Panc1 (cell line): ENCODE measurements around the gene MAP3K20. TPM values are rescaled to one million over a fixed set of nuclear protein-coding genes. Genes with fewer than 3 reads are reported as not detected.

ENCODE experiments used
- ATAC-seq: fragments of 200-7000 bp; cut with Tn5 transposase; 2 replicates; pipeline ENCODE4 v1.9.1; 2020; ENCODE audit warnings: mild to moderate bottlenecking, moderate library complexity
- Bru-seq: library from RNA; stranded (reverse); fragments of 400-500 nt; gene quantifications from one replicate; lab custom pipeline; 2021; lab: Mats Ljungman, UMichigan
- BruChase-seq, 2 experiments: library from RNA; stranded (reverse); fragments of 400-500 nt; gene quantifications; one replicate each; lab custom pipeline; 2021; lab: Mats Ljungman, UMichigan
- BruUV-seq: library from RNA; stranded (reverse); fragments of 400-500 nt; replicated peaks from 2 replicates; lab custom pipeline; 2021; lab: Mats Ljungman, UMichigan
- CTCF ChIA-PET: fragments of 300-600 bp; sonication (Branson Sonifier 250); formaldehyde crosslinking; loops from one replicate; lab custom pipeline; 2022; ENCODE audit warnings: antibody characterized with exemption; lab: Charles Lee
- POLR2A ChIA-PET: fragments of 300-600 bp; sonication (Branson Sonifier 250); formaldehyde crosslinking; loops from one replicate; lab custom pipeline; 2022; ENCODE audit warnings: antibody characterized with exemption; lab: Charles Lee
- DNase-seq: peaks from one replicate; pipeline ENCODE4 v3.0.0-alpha.2; 2010; ENCODE audit warnings: low read depth, low spot score
- H3K27ac ChIP-seq: 2 replicates; pipeline ENCODE4 v1.5.1; 2011; ENCODE audit warnings: mild to moderate bottlenecking, low read length, inconsistent platforms
- H3K27me3 ChIP-seq: fragments of 200-500 bp; sonication (Bioruptor generic); 2 replicates; pipeline ENCODE4 v1.6.0; 2014; ENCODE audit warnings: low read length, inconsistent platforms; ENCODE audit not compliant: control insufficient read depth, insufficient read depth
- H3K36me3 ChIP-seq: fragments of 200-500 bp; sonication (Bioruptor generic); 2 replicates; pipeline ENCODE4 v1.5.1; 2014; ENCODE audit warnings: inconsistent platforms, mild to moderate bottlenecking, low read length, moderate library complexity; ENCODE audit not compliant: control insufficient read depth, insufficient read depth
- H3K4me1 ChIP-seq: 2 replicates; pipeline ENCODE4 v1.5.1; 2011; ENCODE audit warnings: inconsistent platforms, mild to moderate bottlenecking, low read length, moderate library complexity; ENCODE audit not compliant: control insufficient read depth, insufficient read depth
- H3K4me3 ChIP-seq, 2 experiments: 2 replicates each; pipeline ENCODE4 v1.5.1; 2011 to 2012; ENCODE audit warnings: low read depth in 2 of 2, low read length in 2 of 2, mild to moderate bottlenecking in 2 of 2, inconsistent platforms in 1 of 2, moderate library complexity in 1 of 2
- H3K9me3 ChIP-seq: fragments of 200-500 bp; sonication (Bioruptor generic); 2 replicates; pipeline ENCODE4 v1.5.1; 2014; ENCODE audit warnings: low read depth, mild to moderate bottlenecking, inconsistent platforms, low read length, moderate library complexity; ENCODE audit not compliant: control insufficient read depth, insufficient read depth
- POLR2AphosphoS5 ChIP-seq: IDR thresholded peaks from 2 replicates; pipeline ENCODE4 v1.6.1; 2012; ENCODE audit warnings: mild to moderate bottlenecking, low read depth, low read length, moderate library complexity
- SIN3A ChIP-seq: IDR thresholded peaks from 2 replicates; pipeline ENCODE4 v1.6.1; 2012; ENCODE audit warnings: low read depth, mild to moderate bottlenecking, low read length, moderate library complexity, borderline replicate concordance; ENCODE audit not compliant: insufficient read depth
- TCF7L2 ChIP-seq: IDR thresholded peaks from 2 replicates; pipeline ENCODE4 v1.6.1; 2011; ENCODE audit warnings: mild to moderate bottlenecking, low read depth, low read length, inconsistent platforms
- in situ Hi-C: cut with HindIII; loops from 2 replicates; pipeline ENCODE4 v1.10.0; 2016; ENCODE audit warnings: low sequenced_read_pairs, low pct_unique_long_range_greater_than_20kb
- intact Hi-C: fragments of 100-400 bp; cut with micrococcal nuclease; formaldehyde crosslinking; loops from one replicate; pipeline ENCODE4 v1.10.0; 2022; ENCODE audit not compliant: unreplicated experiment
- long read RNA-seq: library from polyadenylated mRNA; unstranded; transcript quantifications from one replicate; pipeline ENCODE4 v2.0.0, GENCODE V29; 2021; ENCODE audit not compliant: unreplicated experiment
- polyA plus RNA-seq: library from polyadenylated mRNA; unstranded; fragments of >200 nt; gene quantifications from one replicate; pipeline ENCODE4 v1.2.1, GENCODE V29; 2012; ENCODE audit warnings: missing spikeins; ENCODE audit not compliant: insufficient read length
- total RNA-seq: library from RNA; stranded (reverse); gene quantifications from one replicate; pipeline ENCODE4 v1.2.1, GENCODE V29; 2021; ENCODE audit not compliant: unreplicated experiment
- TF ChIP-seq, protein P1 (sequence below): fragments of 450-650 bp; IDR thresholded peaks from 2 replicates; pipeline ENCODE4 v1.5.1; 2017; ENCODE audit warnings: mild to moderate bottlenecking
- TF ChIP-seq, protein P2 (sequence below), 2 experiments: IDR thresholded peaks; 2 replicates each; pipeline ENCODE4 v1.6.1; 2011 to 2012; ENCODE audit warnings: low read depth in 2 of 2, control low read depth in 1 of 2, low read length in 1 of 2, mild to moderate bottlenecking in 1 of 2, moderate library complexity in 1 of 2; ENCODE audit not compliant: insufficient read depth in 1 of 2

The MAP3K20 gene
- total RNA-seq = 121 TPM
- polyA plus RNA-seq = 60.5 TPM
- Bru-seq, nascent RNA = percentile 97 among the genes with signal in this experiment
- BruChase-seq, experiment 1, labeled RNA remaining after a 2-hour chase = percentile 85 among the genes with signal in this experiment
- percentile 91 among the genes with signal in this experiment for BruChase-seq, experiment 2, labeled RNA remaining after a 6-hour chase
- long read RNA-seq, full-length matches to known transcripts = 171 of 302 reads
- long read RNA-seq, partial matches to known transcripts = 44 of 302 reads
- long read RNA-seq, other reads (novel, unspliced or antisense) = 87 of 302 reads

- ATAC-seq = peak; percentile 57
- POLR2A ChIA-PET = interaction anchor here (0.6 kb wide), 1 partner anchor 33 kb away, joined by 3 read pairs; no protein-coding TSS in a partner anchor
These were observed at the start of gene MAP3K20 for GRCh38 chr2:173075781-173076580. TSS of gene MAP3K20 (plus strand) at chr2:173075846. CDS start at chr2:173091032, 15,186 bp downstream.

DNA sequence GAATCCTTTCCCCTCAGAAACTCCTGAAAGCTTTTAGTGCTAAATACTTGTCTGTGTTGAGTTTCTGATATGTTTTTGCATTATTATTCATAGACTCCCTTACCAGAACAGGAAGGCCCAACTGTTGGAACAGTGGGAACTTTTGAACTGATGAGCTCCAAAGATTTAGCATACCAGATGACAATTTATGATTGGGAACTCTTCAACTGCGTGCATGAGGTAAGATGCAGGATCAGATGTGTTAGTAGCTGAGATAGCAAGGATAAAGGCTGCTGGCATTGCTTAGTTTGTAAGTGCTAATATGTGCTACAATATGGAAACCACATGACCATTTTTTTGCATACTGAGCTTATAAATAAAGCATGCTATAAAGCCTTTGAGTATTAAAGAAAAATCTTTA, 49.2 kb upstream of the MAP3K20 start:
- ATAC-seq (no peak), DNase-seq (no peak)
- no peak overlapping the region for H3K4me3 ChIP-seq
- no peaks in the 10 kb centered on the region for H3K27me3 ChIP-seq
- no TSS peak for BruUV-seq
- POLR2A ChIA-PET = no interaction called here
- in situ Hi-C loops (no loop called here), intact Hi-C loops (loop anchor here (2.0 to 5.0 kb wide), 2 partner anchors 54 to 186 kb away; no protein-coding TSS in a partner anchor)
- no peaks in the 10 kb centered on the region for H3K9me3 ChIP-seq
- peak overlapping the region; percentile 96 for H3K27ac ChIP-seq
- TF ChIP-seq, protein P1, sequence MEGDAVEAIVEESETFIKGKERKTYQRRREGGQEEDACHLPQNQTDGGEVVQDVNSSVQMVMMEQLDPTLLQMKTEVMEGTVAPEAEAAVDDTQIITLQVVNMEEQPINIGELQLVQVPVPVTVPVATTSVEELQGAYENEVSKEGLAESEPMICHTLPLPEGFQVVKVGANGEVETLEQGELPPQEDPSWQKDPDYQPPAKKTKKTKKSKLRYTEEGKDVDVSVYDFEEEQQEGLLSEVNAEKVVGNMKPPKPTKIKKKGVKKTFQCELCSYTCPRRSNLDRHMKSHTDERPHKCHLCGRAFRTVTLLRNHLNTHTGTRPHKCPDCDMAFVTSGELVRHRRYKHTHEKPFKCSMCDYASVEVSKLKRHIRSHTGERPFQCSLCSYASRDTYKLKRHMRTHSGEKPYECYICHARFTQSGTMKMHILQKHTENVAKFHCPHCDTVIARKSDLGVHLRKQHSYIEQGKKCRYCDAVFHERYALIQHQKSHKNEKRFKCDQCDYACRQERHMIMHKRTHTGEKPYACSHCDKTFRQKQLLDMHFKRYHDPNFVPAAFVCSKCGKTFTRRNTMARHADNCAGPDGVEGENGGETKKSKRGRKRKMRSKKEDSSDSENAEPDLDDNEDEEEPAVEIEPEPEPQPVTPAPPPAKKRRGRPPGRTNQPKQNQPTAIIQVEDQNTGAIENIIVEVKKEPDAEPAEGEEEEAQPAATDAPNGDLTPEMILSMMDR = no peak
- no peak for TF ChIP-seq SIN3A
- TF ChIP-seq TCF7L2 = no peak
- no peak for TF ChIP-seq POLR2AphosphoS5
- TF ChIP-seq, protein P2, sequence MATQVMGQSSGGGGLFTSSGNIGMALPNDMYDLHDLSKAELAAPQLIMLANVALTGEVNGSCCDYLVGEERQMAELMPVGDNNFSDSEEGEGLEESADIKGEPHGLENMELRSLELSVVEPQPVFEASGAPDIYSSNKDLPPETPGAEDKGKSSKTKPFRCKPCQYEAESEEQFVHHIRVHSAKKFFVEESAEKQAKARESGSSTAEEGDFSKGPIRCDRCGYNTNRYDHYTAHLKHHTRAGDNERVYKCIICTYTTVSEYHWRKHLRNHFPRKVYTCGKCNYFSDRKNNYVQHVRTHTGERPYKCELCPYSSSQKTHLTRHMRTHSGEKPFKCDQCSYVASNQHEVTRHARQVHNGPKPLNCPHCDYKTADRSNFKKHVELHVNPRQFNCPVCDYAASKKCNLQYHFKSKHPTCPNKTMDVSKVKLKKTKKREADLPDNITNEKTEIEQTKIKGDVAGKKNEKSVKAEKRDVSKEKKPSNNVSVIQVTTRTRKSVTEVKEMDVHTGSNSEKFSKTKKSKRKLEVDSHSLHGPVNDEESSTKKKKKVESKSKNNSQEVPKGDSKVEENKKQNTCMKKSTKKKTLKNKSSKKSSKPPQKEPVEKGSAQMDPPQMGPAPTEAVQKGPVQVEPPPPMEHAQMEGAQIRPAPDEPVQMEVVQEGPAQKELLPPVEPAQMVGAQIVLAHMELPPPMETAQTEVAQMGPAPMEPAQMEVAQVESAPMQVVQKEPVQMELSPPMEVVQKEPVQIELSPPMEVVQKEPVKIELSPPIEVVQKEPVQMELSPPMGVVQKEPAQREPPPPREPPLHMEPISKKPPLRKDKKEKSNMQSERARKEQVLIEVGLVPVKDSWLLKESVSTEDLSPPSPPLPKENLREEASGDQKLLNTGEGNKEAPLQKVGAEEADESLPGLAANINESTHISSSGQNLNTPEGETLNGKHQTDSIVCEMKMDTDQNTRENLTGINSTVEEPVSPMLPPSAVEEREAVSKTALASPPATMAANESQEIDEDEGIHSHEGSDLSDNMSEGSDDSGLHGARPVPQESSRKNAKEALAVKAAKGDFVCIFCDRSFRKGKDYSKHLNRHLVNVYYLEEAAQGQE (IDR thresholded peaks at IDR 0.05; ENCODE audit: insufficient read depth in 1 of 2, low read depth in 2 of 2, low read length in 1 of 2) = no peak
- peaks cover 46% of the 10 kb centered on the region for H3K4me1 ChIP-seq
- CTCF ChIA-PET = interaction anchor here (0.6 to 2.5 kb wide), 8 partner anchors 24 to 328 kb away, joined by 3 to 9 read pairs (median 5); partner anchors contain the start of gene CDCA7
- H3K36me3 ChIP-seq = no peaks in the 10 kb centered on the region

More at GRCh38 chr2:173075781-173076580, at the start of gene MAP3K20:
- CTCF ChIA-PET = interaction anchor here (0.6 kb wide), 1 partner anchor 8 kb away, joined by 4 read pairs; no protein-coding TSS in a partner anchor
- in situ Hi-C loops = no loop called here
- Histone ChIP-seq H3K9me3 (no peaks in the 10 kb centered on the region), H3K36me3 (peaks cover 2% of the 10 kb centered on the region; the same call in 1 of the 2 replicates), H3K27me3 (no peaks in the 10 kb centered on the region), H3K4me1 (peaks cover 58% of the 10 kb centered on the region), H3K27ac (peak within 1 kb of the TSS; percentile 100), H3K4me3 (peak within 1 kb of the TSS; percentile 59 to 70)
- intact Hi-C loops = no loop called here
- DNase-seq = no peak
- peak; percentile 67 for TF ChIP-seq POLR2AphosphoS5
- TF ChIP-seq SIN3A = peak; percentile 51; the same call in 1 of the 2 replicates
- TF ChIP-seq, protein P1 = peak; percentile 63
- no peak; the same call in 1 of the 2 replicates for TF ChIP-seq TCF7L2
- TF ChIP-seq, protein P2 (IDR thresholded peaks at IDR 0.05; ENCODE audit: insufficient read depth in 1 of 2, low read depth in 2 of 2, low read length in 1 of 2) = no peak
- no TSS peak for BruUV-seq
